Neural cell (in vitro differentiated cells): ENCODE measurements around the gene SURF2.

Experiments used
- EP300 ChIP-seq: fragments of 450-650 bp; conservative IDR thresholded peaks from 2 replicates; pipeline ENCODE4 v1.6.1; 2014; ENCODE audit warnings: antibody characterized with exemption, mild to moderate bottlenecking, moderate library complexity; ENCODE audit not compliant: poor library complexity, severe bottlenecking
- EZH2 ChIP-seq: fragments of 200-600, 300-800 bp; shearing (Covaris generic), sonication (generic); IDR thresholded peaks from 2 replicates; pipeline ENCODE4 v1.6.1; 2014; ENCODE audit warnings: antibody characterized with exemption, low read length, borderline replicate concordance, mild to moderate bottlenecking; ENCODE audit not compliant: insufficient read depth, poor library complexity, severe bottlenecking
- MXI1 ChIP-seq: fragments of 450-650 bp; conservative IDR thresholded peaks from 2 replicates; pipeline ENCODE4 v1.6.1; 2014; ENCODE audit warnings: antibody characterized with exemption, mild to moderate bottlenecking; ENCODE audit not compliant: poor library complexity, severe bottlenecking
- POLR2AphosphoS5 ChIP-seq: IDR thresholded peaks from 2 replicates; pipeline ENCODE4 v1.6.1; 2012
- RAD21 ChIP-seq: fragments of 450-650 bp; conservative IDR thresholded peaks from 2 replicates; pipeline ENCODE4 v1.6.1; 2014; ENCODE audit warnings: antibody characterized with exemption, mild to moderate bottlenecking, moderate library complexity
- SMC3 ChIP-seq: fragments of 450-650 bp; conservative IDR thresholded peaks from 2 replicates; pipeline ENCODE4 v1.6.1; 2014; ENCODE audit warnings: antibody characterized with exemption, mild to moderate bottlenecking, moderate library complexity; ENCODE audit not compliant: poor library complexity
- TAF1 ChIP-seq: IDR thresholded peaks from 2 replicates; pipeline ENCODE4 v1.6.1; 2012; ENCODE audit warnings: low read depth
- TF ChIP-seq, protein P1 (sequence below): IDR thresholded peaks from 2 replicates; pipeline ENCODE4 v1.6.1; 2012; ENCODE audit warnings: borderline replicate concordance
- TF ChIP-seq, protein P2 (sequence below): fragments of 450-650 bp; IDR thresholded peaks from 2 replicates; pipeline ENCODE4 v1.5.1; 2014; ENCODE audit warnings: antibody characterized with exemption, mild to moderate bottlenecking, moderate library complexity; ENCODE audit not compliant: poor library complexity, severe bottlenecking

DNA sequence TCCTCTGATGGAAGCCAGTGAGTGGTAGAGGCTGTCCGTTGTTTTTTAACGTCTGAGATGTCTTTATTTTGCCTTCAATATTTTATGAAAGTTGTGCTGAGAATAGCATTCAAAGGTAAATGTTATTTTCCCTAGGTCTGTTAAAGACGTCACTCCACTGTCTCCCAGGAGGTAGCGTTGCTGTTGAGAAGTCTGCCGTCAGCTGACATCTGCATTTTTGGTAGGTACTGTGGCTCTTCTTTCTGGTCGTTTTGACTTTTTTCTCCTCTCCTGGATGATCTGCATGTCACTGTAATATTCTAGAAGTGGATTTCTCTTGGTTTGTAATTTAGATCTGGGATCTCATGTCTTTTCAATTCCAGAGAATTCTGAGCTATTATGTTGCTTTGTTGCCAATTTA lies 46.7 kb upstream of the SURF2 start:
- TF ChIP-seq EZH2 (no peak), POLR2AphosphoS5 (no peak), EP300 (no peak), TAF1 (no peak), MXI1 (no peak), SMC3 (no peak), RAD21 (no peak)
- TF ChIP-seq, protein P1, sequence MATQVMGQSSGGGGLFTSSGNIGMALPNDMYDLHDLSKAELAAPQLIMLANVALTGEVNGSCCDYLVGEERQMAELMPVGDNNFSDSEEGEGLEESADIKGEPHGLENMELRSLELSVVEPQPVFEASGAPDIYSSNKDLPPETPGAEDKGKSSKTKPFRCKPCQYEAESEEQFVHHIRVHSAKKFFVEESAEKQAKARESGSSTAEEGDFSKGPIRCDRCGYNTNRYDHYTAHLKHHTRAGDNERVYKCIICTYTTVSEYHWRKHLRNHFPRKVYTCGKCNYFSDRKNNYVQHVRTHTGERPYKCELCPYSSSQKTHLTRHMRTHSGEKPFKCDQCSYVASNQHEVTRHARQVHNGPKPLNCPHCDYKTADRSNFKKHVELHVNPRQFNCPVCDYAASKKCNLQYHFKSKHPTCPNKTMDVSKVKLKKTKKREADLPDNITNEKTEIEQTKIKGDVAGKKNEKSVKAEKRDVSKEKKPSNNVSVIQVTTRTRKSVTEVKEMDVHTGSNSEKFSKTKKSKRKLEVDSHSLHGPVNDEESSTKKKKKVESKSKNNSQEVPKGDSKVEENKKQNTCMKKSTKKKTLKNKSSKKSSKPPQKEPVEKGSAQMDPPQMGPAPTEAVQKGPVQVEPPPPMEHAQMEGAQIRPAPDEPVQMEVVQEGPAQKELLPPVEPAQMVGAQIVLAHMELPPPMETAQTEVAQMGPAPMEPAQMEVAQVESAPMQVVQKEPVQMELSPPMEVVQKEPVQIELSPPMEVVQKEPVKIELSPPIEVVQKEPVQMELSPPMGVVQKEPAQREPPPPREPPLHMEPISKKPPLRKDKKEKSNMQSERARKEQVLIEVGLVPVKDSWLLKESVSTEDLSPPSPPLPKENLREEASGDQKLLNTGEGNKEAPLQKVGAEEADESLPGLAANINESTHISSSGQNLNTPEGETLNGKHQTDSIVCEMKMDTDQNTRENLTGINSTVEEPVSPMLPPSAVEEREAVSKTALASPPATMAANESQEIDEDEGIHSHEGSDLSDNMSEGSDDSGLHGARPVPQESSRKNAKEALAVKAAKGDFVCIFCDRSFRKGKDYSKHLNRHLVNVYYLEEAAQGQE: no peak
- TF ChIP-seq, protein P2, sequence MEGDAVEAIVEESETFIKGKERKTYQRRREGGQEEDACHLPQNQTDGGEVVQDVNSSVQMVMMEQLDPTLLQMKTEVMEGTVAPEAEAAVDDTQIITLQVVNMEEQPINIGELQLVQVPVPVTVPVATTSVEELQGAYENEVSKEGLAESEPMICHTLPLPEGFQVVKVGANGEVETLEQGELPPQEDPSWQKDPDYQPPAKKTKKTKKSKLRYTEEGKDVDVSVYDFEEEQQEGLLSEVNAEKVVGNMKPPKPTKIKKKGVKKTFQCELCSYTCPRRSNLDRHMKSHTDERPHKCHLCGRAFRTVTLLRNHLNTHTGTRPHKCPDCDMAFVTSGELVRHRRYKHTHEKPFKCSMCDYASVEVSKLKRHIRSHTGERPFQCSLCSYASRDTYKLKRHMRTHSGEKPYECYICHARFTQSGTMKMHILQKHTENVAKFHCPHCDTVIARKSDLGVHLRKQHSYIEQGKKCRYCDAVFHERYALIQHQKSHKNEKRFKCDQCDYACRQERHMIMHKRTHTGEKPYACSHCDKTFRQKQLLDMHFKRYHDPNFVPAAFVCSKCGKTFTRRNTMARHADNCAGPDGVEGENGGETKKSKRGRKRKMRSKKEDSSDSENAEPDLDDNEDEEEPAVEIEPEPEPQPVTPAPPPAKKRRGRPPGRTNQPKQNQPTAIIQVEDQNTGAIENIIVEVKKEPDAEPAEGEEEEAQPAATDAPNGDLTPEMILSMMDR: no peak
